Suprapubic skin (tissue), 3 donors: ENCODE data around the gene PDE5A.
"Not testable (repeated sequence)": the region's sequence is repeated elsewhere in the genome, so short reads cannot be mapped to it uniquely, and the experiment has no call there.

Experiments used
- POLR2A ChIP-seq, 2 donors: fragments of 450-650 bp; IDR thresholded peaks; one replicate each; pipeline ENCODE4 v1.6.1; 2017; ENCODE audit warnings: antibody characterized with exemption in 2 of 2, mild to moderate bottlenecking in 2 of 2, moderate library complexity in 2 of 2
- TF ChIP-seq, protein P1 (sequence below), 2 donors: fragments of 200-600 bp in 1 of 2; fragments of 450-650 bp in 1 of 2; sonication (generic) in 1 of 2; IDR thresholded peaks; one replicate each; pipeline ENCODE4 v1.5.1; 2016 to 2019; ENCODE audit warnings: antibody characterized with exemption in 2 of 2, mild to moderate bottlenecking in 1 of 2, moderate library complexity in 1 of 2

DNA sequence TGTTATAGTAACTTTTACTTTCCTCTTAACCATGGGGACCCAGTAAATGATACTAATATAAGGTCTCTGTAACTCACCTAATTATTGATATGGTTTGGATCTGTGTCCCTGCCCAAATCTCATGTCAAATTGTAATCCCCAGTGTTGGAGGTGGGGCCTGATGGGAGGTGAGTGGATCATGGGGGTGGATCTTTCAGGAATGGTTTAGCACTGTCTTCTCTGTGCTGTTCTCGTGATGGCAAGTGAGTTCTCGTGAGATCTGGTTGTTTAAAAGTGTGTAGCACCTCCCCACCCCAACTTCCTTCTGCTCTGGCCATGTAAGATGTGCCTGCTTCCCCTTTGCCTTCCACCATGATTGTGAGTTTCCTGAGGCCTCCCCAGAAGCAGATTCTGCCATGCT, 34.0 kb upstream of the PDE5A start:
- TF ChIP-seq, protein P1, sequence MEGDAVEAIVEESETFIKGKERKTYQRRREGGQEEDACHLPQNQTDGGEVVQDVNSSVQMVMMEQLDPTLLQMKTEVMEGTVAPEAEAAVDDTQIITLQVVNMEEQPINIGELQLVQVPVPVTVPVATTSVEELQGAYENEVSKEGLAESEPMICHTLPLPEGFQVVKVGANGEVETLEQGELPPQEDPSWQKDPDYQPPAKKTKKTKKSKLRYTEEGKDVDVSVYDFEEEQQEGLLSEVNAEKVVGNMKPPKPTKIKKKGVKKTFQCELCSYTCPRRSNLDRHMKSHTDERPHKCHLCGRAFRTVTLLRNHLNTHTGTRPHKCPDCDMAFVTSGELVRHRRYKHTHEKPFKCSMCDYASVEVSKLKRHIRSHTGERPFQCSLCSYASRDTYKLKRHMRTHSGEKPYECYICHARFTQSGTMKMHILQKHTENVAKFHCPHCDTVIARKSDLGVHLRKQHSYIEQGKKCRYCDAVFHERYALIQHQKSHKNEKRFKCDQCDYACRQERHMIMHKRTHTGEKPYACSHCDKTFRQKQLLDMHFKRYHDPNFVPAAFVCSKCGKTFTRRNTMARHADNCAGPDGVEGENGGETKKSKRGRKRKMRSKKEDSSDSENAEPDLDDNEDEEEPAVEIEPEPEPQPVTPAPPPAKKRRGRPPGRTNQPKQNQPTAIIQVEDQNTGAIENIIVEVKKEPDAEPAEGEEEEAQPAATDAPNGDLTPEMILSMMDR (IDR thresholded peaks at IDR 0.05) = not testable (repeated sequence)
- TF ChIP-seq POLR2A (IDR thresholded peaks at IDR 0.05) = not testable (repeated sequence)
